SW480 (cell line): ENCODE measurements around the gene ZNF791.
"Not testable (repeated sequence)": the region's sequence is repeated elsewhere in the genome, so short reads cannot be mapped to it uniquely, and the experiment has no call there.

ENCODE experiments used
- DNase-seq: peaks from one replicate; pipeline ENCODE4 v3.0.0-alpha.2; 2016; ENCODE audit warnings: low spot score

ZNF791 gene

GRCh38 chr19:12667731-12668302 lies 57.1 kb downstream of the ZNF791 start:
- DNase-seq = no peak

DNA sequence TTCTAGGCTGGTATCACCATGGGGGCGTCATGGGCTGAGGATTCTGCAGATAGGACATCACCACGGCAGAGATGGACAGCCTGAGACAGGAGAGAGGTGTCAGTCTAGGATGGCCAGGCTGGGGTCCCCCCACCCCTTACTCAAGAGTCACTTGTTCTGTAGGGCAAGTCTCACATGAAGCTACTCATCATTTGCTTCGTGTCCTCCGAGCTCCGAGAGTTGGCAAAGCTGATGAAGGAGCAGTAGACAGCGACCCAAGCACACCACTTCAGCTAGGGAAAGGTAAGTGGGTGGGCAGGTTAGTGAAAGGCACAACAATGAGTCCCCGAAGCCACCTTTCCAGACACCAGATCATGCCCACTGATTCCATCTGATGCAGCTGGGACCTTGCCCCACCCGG lies 57.6 kb downstream of the ZNF791 start:
- no peak for DNase-seq

DNA sequence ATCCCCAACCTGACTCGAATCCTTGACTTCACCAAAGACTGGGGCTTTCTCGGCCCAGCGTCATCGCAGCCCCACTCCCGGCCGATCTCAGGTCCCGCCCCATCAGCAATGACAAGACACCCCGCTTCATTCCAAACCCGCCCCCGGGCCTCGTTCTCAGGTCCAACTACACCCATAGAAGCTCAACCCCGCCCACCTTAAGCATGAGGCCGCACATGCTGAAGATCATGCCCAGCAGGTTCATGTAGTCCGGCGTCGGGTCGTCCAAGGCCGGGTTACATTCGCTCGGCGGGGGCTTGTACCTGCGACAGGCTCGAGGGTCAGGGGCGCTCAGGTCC lies 58.2 kb downstream of the ZNF791 start:
- DNase-seq = peak; percentile 53

GRCh38 chr19:12669270-12670158 lies 58.8 kb downstream of the ZNF791 start:
- DNase-seq = peak; percentile 82

- DNase-seq = no peak
Observed at GRCh38 chr19:12670159-12670928, 59.6 kb downstream of the ZNF791 start.

DNA sequence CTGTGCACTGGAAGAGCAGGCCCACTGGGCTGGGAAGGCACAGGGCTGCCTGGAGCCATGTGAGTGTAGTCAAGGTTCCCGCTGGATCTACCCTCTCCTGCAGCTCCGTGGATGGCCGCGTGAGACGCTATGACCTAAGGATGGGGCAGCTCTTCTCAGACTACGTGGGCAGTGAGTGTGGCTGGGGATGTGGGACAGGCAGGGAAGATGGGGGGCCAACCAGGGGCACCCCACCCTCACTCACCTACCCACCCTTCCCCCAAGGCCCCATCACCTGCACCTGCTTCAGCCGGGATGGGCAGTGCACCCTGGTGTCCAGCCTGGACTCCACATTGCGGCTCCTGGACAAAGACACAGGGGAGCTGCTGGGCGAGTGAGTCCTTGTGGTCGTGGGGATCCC lies 62.0 kb downstream of the ZNF791 start:
- DNase-seq = no peak

- no peak for DNase-seq
Observed at GRCh38 chr19:12675399-12675798, 64.7 kb downstream of the ZNF791 start.

- no peak for DNase-seq
Observed at GRCh38 chr19:12675940-12676339, 65.2 kb downstream of the ZNF791 start.

- peak; percentile 68 for DNase-seq
Observed at GRCh38 chr19:12676384-12676792, 65.7 kb downstream of the ZNF791 start.

DNA sequence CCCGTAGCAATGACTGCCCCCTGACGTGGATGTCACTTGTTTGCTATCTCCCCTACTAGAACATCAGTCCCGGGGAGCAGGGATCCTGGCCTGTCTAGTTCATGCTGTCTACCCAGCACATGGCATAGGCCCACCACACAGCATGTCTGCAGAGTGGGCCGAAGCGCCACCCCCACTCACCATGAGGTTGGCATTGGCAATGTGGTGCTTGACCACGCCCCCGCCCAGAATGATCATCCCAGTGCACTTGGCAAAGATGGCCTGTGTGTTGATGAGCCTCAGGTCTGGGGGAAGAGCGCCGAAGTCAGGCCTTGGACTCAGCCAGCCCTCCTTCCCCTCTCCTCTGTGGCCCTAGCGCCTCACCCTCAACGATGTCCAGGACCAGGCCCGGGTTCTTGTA lies 66.2 kb downstream of the ZNF791 start:
- no peak for DNase-seq

GRCh38 chr19:12678039-12678438 lies 67.3 kb downstream of the ZNF791 start:
- DNase-seq = not testable (repeated sequence)

- no peak for DNase-seq
Observed at GRCh38 chr19:12680034-12680433, 69.3 kb downstream of the ZNF791 start.

DNA sequence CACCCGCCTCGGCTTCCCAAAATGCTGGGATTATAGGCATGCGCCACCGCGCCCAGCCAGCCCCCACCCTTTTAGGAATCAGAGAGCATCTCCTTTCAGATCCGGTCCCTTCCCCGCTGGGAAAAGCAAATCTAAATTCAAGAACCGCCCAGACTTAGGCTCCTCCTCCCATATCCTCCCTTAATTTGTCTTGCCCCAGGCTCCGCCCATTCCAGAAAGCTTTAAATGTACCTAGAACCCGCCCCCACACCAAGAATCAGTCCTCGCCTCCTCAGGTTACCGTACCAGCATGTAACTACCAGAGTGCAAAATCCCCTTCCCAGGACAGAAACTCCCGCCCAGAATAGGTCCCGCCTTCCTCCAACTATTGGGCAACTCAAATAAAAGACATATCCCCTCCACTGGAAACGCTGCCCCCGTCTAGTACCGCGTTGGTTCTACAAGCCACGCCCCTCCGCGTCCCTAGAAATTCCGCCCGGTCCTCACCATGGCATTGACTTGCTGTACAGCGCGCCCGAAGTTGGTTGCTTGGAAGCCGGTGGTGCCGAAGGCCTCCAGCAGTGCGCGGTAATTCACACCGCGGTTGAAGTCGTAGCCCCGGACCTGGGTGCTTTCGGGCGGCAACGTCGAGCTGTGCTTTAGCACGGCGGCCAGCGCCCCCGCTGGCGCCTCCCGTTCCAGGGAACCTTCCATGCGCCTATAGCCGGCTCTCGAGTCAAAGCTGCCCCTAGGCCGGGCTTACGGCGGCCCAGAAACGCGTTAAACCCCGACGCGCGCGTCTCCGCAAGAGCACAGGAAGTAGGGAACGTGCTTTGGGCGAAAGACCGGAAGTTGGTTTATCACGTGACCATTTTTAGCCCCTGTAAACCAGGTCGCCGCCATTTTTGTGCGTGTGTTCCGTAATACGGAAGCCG lies 70.6 kb downstream of the ZNF791 start, which contains the start of gene DHPS:
TSS of gene DHPS (minus strand) at position 807 of the 914 bp plus-strand sequence. CDS start at position 693, 114 bp downstream.
- DNase-seq = peak; percentile 99
